GM12874 (cell line): ENCODE measurements around the gene RBP4.

Experiments
- CTCF ChIP-seq: IDR thresholded peaks from 2 replicates; pipeline ENCODE4 v1.5.1; 2011; ENCODE audit warnings: low read depth, mild to moderate bottlenecking, control low read depth, low read length, moderate library complexity; ENCODE audit not compliant: insufficient read depth

The RBP4 gene

GRCh38 chr10:93548376-93549071 is 52.5 kb downstream of the RBP4 start:
- TF ChIP-seq CTCF: no peak

- TF ChIP-seq CTCF: no peak
These were observed 53.5 kb downstream of the RBP4 start for GRCh38 chr10:93547522-93547921.

GRCh38 chr10:93542358-93542791 is 58.7 kb downstream of the RBP4 start:
- TF ChIP-seq CTCF: no peak
